T1000 (cell line): ENCODE data around the gene ACACA.

Experiments
- DNase-seq: peaks from one replicate; lab custom pipeline; 2025; ENCODE audit warnings: mixed read lengths; lab: John Stamatoyannopoulos, UW

The ACACA gene

DNA sequence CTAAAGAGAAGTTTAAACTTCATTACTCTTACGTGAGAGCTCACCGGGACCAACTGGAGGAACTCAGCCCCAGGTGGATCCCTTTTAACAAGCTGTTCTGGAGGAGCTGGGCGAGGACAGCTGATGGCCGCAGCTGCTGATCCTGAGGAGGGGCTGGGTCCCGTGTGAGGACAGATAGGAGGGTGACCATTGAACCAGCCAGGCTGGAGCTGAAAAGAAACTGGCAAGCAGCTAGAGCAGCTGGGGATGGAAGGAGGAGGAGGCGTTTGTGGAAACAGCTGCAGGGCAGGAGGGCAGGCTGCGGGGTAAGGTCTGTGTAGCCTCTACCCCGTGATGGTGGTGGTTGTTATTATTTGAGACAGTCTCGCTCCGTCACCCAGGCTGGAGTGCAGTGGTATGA, 338.4 kb downstream of the ACACA start:
- no peak for DNase-seq

GRCh38 chr17:37067555-37068111, 339.0 kb downstream of the ACACA start:
- peak; percentile 74 for DNase-seq

- DNase-seq: no peak
Measured at GRCh38 chr17:37066322-37067255, 340.0 kb downstream of the ACACA start.

GRCh38 chr17:37065486-37066321, 340.9 kb downstream of the ACACA start:
- DNase-seq: no peak

- no peak for DNase-seq
Measured at GRCh38 chr17:37064956-37065355, 341.7 kb downstream of the ACACA start.

DNA sequence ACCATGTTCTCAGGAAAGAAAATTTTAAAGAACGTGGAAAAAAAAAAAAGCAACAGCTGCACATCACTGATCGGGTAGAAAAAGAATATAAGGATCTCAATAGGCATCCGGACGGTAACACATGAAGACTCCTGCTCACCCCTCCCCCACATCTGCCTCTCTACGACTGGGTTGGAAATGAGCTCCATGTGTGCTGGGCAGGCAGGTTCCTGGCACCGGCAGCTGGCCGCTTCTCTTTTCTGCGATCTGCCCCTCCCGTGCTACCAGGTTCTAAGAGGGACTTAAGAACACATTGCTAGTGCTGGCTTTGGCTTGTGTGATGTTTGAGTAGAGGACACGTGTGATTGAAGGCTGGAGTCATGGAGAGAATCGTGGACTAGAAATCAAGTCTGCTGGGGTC, 342.4 kb downstream of the ACACA start:
- no peak for DNase-seq

DNA sequence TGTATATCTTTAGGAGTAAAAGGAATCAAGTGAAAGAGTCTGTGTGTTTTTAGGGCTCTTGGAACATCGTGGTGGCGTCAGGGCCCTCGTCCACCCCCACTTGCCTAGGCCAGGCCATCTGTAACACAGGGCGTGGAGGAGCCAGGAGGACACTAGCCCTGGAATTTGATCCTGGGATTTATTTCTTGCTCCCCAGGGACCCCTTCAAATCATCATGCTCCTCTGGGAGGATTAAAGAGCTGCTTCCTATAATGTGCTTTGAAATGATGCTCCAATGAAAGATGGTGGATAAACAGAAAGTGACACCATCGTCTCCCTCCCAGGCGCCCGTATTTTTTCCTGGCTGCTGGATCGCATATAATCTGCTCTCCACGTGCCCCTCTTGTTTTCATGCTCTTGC, 344.6 kb downstream of the ACACA start:
- DNase-seq: no peak

- no peak for DNase-seq
Measured at GRCh38 chr17:37060928-37061327, 345.7 kb downstream of the ACACA start.

DNA sequence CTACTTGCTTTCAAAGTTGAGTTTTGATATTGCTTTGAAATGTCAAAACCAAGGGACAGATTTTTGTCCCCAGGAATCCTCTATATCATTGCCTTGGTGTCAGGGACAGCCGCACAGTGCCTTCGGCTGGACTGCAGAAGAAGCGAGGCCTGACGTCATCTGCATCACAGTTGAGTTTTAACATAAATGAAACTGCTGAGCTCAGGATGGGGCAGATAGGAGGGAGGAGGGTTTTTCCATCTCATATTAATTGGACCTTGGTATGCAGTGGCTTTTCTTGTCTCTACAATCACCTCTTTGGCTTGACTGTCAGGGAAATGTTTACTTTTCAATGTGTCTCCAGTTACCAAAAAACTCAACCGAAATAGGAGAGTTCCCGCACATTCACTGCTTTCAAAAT, 346.5 kb downstream of the ACACA start:
- DNase-seq: no peak

- no peak for DNase-seq
Measured at GRCh38 chr17:37059493-37059892, 347.1 kb downstream of the ACACA start.

- DNase-seq: no peak
Measured at GRCh38 chr17:37056622-37057021, 350.0 kb downstream of the ACACA start.

GRCh38 chr17:37054894-37055293, 351.7 kb downstream of the ACACA start:
- DNase-seq: no peak

DNA sequence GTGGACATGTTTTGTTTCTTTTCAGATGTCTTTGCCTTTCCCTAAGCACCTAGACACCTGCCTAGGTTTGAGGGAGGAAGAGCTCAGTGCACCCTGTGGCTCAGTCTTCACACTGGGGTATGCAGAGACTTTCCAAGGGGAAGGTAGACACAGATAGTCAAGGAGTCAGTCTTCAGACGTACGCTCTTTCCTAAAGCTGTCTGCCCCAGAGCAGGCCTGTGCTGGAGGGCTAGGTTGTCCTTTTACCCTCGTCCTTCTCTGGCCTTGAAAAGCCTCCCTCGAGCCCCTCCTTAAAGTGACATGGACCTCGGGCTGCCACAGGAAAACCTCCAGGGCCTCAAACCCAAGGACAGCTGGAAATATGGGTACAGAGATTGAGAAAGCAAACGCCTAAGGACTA, 354.2 kb downstream of the ACACA start:
- no peak for DNase-seq

- no peak for DNase-seq
Measured at GRCh38 chr17:37051833-37052232, 354.8 kb downstream of the ACACA start.

- no peak for DNase-seq
Measured at GRCh38 chr17:37051381-37051780, 355.3 kb downstream of the ACACA start.

DNA sequence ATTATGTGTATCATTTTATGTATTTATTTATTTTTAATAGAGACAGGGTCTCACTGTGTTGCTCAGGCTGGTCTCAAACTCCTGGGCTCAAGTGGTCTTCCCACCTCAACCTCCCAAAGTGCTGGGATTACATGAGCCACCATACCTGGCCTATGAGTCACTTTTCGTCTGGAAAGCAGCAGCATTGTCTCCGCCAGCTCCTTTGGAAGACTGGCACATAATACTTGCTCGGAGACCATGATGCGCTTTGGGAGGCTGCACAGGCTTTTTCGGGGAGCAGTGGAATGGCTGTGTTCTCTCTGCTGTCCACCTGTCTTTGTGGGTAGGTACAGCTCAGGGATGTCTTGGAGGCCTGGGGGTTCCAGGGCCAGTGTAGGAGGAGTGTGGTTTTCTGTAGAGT, 355.7 kb downstream of the ACACA start:
- no peak for DNase-seq

DNA sequence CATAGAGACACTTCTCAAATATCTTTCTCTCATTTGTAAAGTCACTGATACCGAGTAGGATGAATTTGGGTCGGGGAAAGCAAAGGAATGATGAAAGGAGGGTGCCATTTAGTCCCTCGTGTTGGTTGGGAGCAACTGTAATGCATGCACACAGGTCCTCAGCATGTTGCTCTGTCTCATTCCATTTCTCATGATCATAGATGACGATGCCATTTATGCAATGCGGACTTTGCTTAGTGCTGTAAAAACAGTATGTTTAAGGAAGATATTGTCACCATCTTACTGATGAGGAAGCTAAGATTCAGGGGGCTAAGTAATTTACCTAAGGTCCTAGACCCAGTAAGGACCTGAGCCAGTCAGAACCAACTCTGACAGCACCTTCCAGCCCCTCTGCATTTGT, 357.8 kb downstream of the ACACA start:
- DNase-seq: no peak

GRCh38 chr17:37047631-37048104, 359.0 kb downstream of the ACACA start:
- peak; percentile 33 for DNase-seq

- no peak for DNase-seq
Measured at GRCh38 chr17:37045351-37045922, 361.2 kb downstream of the ACACA start.

DNA sequence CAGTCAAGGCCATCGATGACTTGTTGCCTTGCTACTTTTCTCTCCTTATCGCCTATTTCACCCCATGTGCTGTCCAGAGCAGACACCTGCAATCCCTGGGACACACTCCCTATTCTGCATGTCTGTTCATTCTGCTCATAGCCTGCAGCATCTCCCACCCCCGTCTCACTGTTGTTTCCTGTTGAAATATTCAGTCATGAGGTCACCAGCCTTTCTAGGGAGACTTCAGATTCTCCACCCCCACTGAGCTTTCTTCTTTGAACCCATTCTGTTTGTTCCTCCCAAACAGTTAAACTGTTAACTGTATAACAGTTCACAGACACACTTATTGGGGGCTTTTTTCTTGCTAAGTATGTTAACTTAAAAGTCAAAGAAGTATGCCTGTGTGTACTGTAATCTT, 363.4 kb downstream of the ACACA start:
- no peak for DNase-seq

DNA sequence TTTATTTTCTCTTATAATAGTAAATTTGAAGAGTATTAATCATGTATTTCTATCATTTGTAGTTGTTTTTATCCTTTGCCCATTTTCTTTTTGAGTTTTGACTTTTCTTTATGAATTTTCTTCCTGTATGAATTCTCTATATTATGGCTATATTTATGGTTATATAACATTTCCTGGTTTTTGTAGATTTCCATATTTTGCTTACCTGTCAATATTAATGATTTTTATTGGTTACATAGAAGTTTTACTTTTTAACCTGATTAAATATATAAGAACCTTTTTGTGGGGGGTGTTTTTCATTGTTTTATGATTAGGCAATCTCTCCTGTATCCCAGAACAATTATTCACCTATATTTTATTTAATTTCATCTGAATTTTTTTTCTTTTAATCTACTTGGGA, 364.7 kb downstream of the ACACA start:
- DNase-seq: no peak

DNA sequence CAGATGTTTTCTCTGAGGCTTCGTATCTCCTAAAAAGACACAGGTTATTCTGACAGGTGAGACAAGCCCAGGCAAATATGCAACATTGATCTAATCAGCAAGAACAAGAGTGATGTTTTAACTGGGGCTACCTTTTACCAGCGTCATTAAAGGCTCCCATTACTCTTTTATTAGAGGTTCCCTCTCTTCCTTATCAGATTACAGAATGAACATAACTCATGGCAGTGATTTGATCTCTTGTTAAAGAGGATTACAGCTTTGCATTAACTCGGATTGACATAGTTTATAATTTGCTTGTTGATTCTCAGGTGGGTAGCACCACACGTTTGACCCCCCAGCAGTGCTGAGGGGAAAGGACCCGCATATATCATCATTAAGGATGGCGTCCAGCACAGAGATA, 367.4 kb downstream of the ACACA start:
- no peak for DNase-seq
